Measurements from ENCODE around the gene ICE2.

- TF ChIP-seq CTCF (conservative IDR thresholded peaks at IDR 0.05; ENCODE audit: low read depth, low read length) (no peak), EZH2 (IDR thresholded peaks at IDR 0.05; ENCODE audit: borderline replicate concordance, low read depth, low read length, poor library complexity, severe bottlenecking) (no peak)
Observed at GRCh38 chr15:60512937-60513336, 34.0 kb upstream of the ICE2 start.
